HG02852 (cell line): Measurements from ENCODE around the gene PAQR3.

Source experiments
- ATAC-seq: cut with Tn5 transposase; IDR thresholded peaks from one replicate; pipeline ENCODE4 v1.9.1; 2021; ENCODE audit warnings: mild to moderate bottlenecking, moderate library complexity; ENCODE audit not compliant: unreplicated experiment

The PAQR3 gene, protein sequence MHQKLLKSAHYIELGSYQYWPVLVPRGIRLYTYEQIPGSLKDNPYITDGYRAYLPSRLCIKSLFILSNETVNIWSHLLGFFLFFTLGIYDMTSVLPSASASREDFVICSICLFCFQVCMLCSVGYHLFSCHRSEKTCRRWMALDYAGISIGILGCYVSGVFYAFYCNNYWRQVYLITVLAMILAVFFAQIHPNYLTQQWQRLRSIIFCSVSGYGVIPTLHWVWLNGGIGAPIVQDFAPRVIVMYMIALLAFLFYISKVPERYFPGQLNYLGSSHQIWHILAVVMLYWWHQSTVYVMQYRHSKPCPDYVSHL

DNA sequence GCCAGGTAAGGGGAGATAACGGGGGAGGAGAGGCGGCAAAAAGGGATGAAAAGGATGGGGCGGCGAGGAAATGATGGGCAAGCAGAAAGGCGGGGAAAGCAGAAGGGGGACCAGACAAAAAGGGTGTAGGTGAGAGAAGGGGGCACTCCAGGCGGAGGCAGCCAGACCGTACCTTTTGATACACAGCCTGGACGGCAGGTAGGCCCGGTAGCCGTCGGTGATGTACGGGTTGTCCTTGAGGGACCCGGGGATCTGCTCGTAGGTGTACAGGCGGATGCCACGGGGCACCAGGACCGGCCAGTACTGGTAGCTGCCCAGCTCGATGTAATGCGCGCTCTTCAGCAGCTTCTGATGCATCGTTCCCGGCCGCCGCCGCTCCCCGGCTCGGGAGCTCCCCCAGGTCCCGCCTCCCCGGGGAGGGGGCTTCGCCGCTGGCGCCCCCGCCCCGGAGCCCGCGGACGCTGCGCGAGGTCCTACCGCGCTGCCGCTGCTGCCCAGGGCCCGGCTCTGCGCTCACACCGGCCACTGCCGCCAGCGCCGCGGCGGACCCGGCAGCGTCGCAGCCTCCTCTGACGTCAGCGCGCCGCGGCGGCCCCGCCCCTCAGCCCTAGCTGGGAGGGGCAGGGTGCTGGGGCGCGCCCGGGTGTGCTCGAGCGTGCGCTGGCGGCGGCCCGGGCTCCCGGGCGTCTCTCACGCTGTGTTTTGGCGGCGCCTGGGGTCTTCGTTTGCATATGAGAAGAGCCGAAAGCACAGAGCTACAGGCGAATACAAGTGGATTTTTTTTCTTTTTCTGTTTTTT lies at the start of gene PAQR3:
TSS of gene PAQR3 (minus strand) at position 571 of the 799 bp plus-strand sequence. CDS start at position 357, 214 bp downstream.
- peak; percentile 97 for ATAC-seq

DNA sequence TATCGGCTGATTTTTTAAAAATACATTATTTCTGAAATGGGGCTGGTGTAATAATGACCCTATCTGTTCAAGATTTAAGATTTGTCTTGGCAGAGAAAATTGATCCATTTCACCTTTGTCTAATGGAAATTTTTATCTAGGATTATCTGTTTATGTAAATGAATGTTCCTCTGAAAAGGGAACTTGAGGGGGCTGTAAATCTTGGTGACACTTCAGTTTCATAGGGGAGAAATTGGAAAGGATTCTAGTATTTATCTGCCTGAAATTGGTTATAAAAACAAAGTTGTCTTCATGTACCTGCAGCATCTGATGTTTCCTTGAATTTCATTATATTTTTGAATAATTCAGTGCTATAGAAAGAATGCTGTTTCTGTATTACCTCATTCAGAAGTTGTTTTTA lies 48.4 kb upstream of the PAQR3 start:
- no peak for ATAC-seq

DNA sequence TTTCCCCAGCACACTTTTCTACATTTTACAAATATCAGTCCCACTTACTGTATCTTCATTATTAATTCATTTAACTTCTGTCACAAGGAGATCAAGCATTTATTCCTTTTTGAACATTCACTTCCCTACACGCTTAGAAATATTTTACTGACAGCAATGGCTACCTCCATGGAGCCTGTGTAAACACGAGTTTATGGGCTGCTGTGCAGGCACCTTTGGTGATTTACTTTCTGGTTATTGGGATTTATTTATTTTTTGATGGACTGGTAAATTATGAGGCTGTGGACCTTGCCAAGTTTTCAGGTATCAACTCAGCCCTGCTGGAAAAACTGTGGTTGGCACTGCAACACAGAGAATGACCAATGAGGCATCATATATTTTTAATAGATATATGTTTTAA lies 45.4 kb upstream of the PAQR3 start:
- ATAC-seq: no peak

DNA sequence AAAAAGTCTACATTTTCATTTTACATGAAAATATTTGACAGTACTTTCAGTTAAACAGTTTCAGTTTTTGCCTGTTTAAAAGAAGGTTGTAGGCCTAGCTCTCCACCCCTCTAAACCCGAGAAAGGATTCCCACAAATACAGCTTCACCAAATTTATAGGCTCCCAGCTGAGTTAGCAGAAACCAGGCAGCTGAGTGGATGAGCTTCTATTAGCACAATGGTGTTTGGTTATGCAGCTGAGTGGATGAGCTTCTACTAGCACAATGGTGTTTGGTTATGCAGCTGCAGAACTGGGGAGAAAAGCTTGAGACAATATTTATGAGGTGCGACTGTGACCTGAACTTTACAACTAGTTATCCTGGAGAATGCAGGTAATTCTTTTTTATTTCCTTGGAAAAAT lies 36.6 kb upstream of the PAQR3 start:
- ATAC-seq: no peak

DNA sequence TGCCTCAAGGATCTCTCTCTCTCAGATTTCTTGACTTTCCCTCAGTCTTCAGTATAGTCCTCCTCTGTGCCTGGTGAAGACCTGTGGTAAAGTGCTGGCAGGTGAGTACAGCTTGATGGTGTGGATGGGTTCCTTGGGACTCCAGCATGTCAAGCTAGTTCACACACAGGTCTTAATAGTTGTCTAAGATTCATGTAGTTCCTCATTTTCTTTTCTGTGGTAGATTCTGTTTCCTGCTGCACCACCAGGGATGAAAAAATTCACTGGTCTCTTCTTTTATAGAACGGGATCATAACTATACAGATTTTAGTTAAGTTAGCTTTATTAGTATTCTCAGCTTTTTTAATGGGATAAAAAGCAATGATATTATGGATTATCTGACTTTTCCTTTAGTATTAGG lies 32.5 kb upstream of the PAQR3 start:
- ATAC-seq: no peak

DNA sequence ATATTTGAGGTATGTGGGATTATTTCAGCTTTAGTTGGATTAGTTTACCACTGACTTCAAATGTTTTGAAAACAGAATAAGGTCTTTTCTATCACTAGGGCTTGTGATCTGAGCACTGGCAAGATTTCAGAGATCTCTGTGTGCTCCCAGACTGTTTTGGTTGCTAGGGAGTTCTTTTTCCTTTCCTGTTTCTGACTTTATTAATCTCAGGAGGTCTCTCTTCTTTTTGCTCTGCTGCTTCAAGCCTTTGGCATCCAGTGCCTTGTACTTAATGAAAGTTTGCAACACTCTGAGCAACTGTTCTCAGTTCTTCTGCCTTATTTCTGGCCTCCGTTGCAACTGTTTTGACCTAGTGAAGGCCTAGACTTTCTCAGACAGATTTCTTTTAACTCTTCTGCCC lies 32.1 kb upstream of the PAQR3 start:
- no peak for ATAC-seq

DNA sequence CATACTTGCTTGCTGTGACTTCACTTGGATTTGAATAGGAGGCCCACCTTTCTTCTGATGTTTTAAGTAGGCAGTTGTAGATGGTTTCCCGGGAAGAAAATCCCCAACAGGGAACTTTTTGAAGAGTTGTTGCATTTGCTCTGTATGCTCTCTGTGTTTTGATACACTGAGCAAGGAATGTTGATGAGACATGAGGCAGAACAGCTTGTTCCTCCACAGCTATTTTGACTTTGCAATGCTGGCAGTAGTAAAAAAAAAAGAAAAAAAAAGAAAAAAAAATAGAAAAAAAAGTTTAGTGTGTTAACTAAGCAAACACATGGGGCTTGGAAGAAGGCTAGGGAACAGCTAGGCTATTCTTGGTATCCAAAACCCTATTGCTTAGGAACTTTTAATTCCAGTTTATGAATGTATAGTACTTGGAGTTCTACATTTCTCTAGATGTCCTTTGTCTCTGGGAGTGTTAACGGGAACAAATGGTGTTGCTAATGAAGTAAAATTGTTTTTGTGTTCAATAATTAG lies 23.4 kb upstream of the PAQR3 start:
- ATAC-seq: no peak

DNA sequence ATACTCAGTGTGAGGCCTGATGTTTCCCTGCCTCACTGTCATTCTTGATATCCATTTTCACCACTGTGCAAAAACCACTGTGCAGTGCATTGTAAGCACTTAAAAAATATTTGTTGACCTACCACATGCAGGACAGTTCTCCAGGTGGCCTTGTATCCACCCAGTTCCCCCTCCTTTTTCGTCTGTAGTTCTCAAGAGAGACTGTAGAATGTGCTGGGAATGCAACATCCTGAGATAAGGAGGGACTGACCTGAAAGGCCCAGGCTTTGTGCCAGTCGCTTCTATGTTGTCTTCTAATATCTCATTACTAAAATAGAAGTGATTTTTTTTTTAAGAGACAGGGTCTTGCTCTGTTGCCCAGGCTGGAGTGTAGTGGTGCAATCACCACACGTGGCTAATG lies 21.7 kb upstream of the PAQR3 start:
- no peak for ATAC-seq

DNA sequence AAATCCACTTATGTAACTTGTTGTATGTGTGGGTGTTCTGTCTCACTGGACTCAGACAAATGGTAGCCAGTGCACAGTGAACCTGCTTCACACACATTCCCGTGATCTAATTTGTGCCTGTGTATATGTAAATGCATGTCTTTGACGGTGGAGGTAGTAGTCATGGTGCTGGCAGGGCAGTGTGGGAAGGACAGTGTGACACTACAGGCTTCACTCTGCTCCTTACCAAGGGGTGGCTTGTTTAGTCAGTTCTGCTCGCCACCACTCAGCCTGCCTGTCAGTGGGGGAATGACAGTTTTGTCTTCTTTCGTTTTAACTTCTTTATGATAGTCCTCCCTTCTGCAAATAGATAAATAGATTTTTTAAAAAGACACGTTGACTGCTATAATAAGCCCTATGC lies 17.7 kb upstream of the PAQR3 start:
- no peak for ATAC-seq

DNA sequence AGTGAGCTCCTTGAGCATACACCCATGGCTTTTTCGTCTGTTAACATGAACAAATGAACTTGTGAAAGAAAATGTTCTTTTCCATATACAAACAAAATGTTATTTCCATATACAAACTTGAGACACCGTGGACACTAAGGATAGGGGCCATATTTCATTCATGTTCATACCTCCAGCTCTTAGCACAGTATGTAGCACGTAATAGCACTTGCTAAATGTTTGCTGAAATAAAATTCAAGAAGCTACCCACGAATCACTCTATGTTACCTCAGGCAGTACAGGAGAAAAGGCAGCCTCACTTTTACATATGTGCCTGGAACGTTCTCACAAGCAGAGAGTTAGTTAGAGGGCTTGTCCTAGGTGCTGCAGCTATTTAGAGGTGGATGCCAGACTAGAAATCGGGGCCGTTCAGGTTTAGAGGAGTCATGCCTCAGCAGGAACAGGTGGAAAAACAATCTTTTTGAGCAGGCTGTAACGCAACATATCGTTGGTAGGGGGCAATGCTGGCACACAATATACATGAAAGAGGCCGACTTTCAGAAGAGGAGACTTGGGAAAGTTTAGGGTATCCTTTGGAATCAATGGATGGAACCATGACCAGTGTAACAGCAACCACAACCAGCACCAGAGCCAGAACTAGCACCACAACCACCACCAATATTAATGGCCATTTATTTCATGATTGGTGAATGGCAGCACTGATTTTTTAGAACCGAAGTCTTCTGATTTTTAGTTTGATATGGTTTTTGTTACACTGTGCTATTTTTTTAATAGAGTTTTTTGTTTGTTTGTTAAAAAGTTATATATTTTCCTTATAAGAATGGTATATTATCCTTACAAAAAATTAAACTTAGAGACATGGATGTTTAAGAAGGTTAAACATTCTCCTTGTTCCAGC lies 14.8 kb upstream of the PAQR3 start:
- no peak for ATAC-seq

DNA sequence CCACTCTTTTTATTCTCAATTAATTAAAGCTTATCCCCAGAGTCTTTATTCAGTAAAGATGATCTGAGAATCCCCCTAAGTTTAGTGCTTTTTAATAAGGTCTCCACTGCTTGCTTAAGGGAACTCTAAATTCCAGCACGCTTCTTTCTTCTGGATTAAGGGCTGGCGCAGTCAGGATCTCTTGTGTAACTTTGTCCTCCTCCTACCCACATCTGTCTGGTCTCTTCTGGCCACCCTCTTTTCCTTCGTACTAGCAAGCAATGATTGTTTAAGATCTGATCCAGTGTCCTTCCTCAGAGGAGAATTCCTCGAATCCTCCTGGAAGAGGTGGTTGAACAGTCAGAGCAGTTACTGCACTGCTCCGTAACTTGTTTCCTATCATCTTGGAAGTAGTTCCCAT lies 14.0 kb upstream of the PAQR3 start:
- ATAC-seq: no peak

DNA sequence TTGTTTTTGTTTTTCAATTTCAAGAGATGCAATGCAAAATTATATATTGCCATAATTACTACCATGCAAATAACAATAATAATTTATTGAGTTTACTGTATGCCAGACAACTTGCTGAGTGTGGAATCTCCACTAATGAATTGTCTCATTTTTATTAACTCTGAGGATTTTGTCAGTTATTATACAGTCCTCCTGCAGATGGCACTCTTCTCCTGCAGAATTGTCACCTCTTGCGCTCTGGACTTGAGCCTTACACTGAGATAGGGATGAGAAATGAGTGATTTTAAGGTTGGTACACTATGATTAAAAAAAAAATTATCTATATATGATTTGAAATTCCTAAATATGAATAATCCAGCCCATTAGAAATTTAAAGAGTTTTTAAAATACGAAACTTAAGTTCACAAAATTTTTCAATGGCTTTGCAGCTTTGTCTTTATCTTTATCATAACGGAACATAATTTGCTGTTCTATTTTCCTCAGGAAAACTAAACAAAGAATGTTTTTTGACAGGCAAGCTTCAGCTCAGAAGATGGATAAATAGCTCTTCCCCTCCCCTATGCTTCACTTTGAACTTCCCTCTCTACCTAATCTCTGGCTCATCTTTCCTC lies 12.7 kb upstream of the PAQR3 start:
- peak; percentile 85 for ATAC-seq

DNA sequence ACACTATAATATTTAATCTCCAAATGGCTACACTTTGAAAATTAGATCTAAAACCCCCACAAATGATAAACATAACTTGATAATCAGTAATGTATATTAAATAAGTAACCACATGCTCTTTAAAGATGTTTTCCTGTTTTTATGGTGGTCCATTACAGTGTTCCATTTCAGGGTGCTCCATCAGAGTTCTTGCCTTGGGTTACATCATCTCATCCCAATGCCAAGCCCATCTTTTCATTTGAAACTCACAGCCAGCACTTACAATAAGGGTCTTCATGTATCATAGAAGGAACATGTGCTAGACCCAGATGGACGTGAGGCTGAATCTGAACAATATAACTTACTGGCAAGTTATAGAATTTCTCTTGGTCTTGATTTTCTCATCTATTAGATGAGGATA lies 10.5 kb upstream of the PAQR3 start:
- ATAC-seq: no peak

DNA sequence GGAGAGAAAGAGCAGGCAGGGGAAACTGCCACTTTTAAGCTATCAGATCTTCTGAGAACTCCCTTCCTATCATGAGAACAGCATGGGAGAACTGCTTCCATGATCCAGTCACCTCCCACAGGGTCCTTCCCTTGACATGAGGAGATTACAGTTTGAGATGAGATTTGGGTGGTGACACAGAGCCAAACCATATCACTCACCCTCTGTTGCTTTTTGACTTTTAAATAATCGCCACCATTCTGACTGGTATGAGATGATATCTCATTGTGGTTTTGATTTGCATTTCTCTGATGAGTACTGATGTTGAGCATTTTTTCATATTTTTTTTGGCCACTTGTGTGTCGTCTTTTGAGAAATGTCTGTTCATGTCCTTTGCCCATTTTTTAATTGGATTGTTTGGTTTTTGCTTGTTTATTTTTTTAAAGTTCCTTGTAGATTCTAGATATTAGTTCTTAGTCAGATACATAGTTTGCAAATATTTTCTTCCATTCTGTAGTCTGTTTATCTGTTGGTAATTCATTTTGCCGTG lies 6.5 kb upstream of the PAQR3 start:
- no peak for ATAC-seq

DNA sequence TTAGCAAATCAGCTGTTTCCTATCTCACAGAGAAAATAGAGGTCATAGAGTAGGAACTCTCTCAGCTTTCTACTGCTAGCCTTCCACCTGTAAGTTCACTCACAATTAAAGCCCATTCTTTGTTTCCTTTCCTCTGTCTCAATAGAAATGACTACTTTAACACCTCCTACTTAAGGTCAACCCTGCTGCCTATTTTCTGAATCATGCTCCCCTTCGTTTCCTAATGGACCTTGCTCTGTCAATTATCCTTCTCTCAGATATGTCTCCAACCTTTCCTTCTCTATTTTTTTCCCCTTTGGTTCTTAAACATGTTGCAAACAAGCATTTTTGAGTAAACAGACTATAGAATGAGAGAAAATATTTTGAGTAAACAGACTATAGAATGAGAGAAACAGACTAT lies 5.1 kb upstream of the PAQR3 start:
- no peak for ATAC-seq

DNA sequence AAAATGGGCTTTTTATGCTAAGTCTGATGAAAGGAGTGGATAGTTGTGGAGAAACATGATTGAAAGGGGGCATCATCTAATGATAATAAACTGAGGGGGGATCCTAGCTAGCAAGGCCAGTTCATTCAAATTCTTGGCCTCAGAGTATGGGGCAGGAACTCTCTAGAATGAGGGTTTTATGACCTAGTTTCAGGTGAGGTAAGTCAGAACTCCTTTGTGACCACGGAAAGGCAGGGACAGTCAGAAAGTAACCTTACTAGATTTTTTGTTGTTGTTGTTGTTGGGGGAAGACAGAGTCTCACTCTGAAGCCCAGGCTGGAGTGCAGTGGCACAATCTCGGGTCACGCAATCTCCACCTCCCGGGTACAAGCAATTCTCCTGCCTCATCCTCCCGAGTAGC lies 1.5 kb upstream of the PAQR3 start:
- ATAC-seq: no peak

DNA sequence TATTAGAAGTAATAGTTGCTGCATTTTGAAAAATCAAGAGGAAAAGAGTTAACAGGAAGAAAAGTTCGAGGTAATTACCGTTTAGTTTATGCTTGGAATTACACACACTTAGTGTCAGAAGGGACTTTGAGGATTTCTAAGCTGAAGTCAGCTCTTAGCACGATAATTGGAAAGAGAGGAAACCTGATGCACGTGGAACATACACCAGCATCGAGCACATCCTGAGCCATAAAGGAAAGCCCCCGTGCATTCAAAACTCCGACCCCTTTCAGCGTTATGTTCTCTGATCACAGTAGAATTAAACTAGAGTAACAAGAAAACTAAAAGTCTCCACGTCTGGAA lies 400 bp upstream of the PAQR3 start:
- ATAC-seq: peak; percentile 12

DNA sequence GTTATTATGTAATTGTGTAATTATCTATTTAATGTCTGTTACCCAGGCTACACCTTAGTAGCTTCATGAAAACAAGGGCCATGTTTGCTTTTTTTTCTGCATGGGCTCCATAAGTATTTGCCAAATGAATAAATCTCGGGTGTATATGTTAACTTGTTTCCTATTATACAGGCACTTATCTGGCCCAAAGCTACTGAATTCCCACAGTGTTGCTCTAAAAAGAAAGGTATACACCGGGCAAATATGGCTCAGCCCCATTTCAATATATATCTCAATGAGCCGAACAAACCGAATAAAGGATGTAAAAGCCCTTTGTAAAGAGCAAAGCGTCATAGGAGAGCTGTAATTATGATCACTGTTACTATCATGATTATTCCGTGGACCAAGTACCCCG lies 767 bp downstream of the PAQR3 start:
- ATAC-seq: no peak

DNA sequence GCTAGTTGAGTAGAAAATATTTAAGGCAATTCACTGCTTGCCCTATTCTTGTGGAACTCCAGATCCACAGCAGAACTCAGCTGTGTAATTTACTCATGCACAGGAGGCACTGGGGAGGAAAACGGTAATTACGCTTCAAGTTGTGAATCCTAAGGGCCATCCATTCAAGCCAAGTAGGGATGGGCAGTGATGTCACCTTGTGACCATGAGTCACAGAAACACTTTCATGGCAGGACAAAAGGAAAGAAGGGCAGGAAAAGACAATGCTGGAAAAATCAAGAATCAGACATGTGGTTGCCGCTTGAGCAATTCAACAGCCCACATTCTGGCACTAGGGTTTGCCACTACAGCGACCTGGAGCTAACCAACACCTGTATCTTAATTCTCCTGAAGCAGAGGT lies 1.4 kb downstream of the PAQR3 start:
- ATAC-seq: no peak

DNA sequence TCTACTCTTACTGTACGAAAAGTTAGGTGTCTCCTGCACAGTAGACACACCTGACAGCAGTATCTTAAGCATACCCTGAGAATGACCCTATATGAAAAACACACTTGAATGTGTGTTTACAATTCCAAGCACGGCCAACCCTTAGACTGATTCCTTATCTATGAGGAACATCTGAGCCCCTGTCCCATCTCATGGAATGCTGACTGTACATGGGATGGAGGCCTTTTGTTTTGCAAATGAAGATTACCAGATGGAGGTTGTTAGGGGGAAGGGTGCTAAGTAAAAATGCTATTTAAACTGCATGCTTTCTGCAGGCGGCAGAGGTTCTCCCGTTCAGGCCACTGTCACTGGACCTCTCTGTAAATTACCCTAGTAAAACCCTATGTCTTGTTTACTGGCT lies 2.2 kb downstream of the PAQR3 start:
- no peak for ATAC-seq
